Endometrial microvascular endothelial cells (primary cell): ENCODE data around the gene ASTL. TPM values are rescaled to one million over a fixed set of nuclear protein-coding genes. Genes with fewer than 3 reads are reported as not detected.
"Not testable (repeated sequence)": the region's sequence is repeated elsewhere in the genome, so short reads cannot be mapped to it uniquely, and the experiment has no call there.

Experiments
- in situ Hi-C: cut with HindIII; loops from 2 replicates; pipeline ENCODE4 v1.10.0; 2017; ENCODE audit warnings: low sequenced_read_pairs, low pct_unique_long_range_greater_than_20kb; ENCODE audit errors: inconsistent ontology term
- total RNA-seq: library from RNA; depleted of rRNA; stranded (reverse); fragments of >200 nt; gene quantifications from one replicate; pipeline ENCODE4 v1.2.3, GENCODE V29; 2015; ENCODE audit errors: inconsistent ontology term

The ASTL gene
- total RNA-seq, 1 donor from 2014 or later = not detected

DNA sequence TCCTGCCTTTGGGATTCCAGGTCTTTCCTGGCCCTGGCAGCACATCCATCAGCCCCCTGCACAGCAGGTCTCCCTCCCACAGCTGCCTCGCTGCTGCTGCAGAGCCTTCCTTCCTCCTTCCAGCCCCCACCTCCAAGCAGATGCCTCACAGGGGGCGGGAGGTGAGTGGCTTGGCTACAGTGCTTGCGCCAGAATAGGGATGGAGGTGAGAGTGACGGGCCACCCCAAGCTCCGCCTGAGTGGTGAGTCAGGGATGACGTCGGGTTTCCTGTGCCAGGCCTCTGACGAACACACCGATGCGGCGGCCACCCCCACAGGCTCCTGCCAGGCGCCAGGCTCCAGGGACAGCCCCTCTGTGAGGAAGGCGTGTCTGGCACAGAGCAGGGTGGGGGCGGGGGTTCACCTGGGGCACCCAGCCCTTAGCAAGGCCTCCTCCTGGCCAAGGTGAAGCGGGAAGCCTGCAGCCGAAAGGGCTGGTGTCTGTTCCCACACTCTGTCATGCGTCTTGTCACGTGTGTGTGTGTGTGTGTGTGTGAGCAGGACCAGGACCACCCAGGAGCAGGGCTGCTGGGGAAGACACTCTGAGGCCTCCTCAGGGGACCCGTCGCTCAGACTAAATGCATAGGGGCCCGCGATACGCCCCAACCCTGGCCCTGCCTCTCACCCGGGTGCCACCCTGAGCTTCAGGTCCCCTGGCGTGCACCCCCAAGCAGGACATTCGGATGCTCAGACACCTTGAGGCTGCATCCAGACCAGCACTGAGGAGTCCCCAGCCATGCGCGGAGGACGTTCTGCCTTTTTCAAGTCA, 10.3 kb upstream of the ASTL start:
- in situ Hi-C loops = no loop called here

DNA sequence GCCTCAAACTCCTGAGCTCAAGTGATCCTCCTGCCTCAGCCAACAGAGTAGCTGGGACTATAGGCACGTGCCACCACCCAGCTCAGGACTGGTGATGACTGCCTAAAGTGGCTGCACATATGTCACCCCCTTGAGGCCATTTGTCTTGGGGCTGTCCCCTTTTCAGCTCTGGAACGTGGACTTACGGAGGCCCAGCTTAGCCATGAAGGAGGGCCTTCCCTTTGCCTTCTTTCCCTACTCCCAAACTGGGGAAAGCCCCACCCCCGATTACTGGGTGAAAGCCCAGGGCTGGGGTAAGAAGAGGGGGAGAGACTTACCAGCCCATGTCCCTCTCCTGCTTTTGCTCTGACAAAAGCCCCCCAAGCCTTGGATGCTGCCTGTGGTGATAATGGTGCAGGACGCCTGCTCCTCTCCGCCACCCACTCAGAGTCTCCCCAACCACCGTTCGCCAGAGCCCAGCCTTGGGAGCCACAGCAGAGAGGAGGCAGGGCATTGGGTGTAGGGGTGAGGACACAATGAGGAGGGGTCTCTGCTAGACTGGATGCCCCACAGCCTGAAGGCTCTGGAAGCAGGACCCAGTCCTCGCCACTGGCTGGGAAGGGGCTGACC, 9.4 kb upstream of the ASTL start:
- in situ Hi-C loops = no loop called here

DNA sequence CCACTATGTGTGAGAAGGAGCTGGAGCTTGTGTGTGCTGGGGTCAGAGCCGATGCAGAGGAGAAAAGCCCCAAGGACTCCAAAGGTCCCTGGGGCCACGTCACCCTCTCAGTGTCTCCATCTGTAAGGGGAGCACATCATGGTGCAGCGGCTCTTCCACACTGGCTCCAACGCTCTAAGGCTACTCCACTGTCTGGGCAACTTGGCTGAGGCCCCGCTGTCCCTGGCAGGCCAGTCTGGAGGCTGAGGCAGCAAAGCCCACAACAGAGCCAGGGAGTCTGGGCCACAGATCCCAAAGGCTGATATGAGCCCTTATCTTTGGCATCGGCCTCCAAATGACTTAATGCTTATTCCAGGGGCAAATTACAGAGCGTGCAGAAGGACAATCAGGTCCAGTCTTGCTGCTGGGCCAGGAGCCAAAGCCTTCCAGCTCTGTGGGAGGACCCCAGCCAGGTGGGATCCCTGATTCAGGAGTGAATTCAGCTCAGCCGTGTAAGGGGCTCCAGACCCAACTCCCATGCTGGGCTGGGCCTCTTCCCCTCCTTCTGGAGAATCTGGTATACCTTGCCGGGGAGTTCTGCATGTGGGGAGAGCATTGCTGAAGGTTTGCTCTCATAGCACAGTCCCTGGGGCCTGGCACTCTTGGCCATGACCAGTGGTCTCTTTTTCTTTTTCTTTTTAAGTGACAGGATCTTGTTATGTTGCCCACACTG, 8.7 kb upstream of the ASTL start:
- in situ Hi-C loops = no loop called here

DNA sequence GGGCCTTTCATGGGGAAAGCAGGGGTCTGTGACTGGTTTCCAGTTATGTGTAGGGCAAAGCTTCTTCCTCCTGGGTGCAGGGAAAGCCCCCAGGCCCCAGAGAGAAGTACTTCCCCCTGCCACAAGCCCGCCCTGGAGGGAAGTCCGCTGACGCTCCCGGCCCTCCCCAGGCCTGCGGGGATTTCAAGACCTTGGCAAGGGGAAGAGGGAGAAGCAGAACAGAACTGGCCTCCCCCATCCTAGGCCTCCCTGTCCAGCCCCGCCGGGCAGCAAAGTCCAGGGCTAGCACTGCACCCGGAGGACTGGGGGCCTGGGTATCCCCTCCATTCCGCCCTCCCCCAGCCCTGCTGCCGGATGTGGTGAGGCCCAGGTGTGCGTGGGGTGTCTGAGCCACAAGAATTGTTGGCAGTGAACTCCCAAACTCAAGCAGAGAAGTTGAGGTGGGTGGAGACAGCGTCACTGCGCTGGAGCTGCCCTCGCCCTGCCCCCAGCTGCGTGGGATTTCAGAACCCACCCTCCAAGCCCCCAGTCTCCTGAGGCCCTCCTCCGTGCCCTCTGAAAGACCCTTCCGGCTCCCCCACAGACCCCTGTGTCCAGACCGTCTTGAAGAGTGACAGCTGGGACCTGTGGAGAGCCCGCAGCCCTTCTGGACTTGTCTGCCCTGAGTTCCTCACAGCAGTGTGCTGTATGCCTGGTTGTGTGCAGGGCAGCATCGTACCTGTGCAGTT, 8.0 kb upstream of the ASTL start:
- in situ Hi-C loops = no loop called here

DNA sequence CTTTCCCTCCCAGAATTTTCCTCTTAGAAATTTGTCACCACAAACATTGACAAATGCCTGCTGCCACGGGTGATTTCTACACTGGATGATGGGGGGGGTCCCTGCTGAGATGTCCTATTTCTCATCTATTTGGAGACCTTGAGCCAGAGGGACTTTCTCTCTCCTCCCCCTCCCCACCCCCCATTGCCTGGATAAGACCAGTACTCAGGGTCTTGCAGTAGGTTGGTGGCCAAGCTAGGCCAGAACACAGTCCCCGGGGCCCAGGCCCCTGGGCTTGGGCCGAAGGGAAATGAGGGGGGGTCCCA, 7.5 kb upstream of the ASTL start:
- in situ Hi-C loops = no loop called here

DNA sequence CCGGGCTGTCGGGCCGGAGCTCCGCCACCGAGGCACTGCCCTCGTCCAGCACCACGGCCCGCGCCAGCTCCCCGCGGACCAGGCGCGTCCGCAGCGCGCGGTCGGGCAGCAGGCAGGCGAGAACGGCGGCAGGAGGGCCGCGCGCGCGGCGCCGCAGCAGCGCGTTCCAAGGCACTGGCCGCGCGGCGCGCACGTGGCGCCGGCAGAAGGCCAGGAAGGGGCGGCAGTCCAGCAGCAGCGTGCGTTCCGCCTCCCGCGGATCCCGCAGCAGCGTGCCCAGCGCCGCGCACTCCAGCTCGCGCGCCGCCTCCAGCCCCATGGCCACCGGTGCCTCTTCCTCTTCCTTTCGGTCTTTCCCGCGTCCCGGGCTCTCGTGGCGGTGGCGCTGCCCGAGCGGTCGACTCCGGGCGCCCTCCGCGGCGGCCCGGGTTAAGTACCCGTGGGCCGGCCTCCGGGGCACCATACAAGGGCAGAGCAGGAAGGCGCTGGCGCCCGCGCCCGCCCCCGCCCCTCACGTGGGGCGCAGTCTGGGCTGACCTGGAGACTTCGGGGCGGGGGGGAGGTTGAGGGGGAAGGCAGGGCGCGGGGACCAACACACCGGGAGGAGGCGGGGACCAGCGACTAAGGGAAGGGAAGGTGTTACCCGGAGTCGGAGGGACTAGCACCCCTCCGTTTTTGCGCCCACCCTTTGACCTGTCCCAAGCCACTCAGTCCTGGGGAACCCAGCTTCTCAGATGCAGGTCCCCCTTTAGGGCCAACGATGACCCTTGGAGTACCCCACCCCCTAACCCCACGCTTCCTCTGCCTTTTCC, 6.9 kb upstream of the ASTL start, which contains the start of gene DUSP2:
Gene DUSP2, minus strand, starts transcription at position 405 of the 812 bp plus-strand sequence. Its CDS starts 86 bp downstream, at position 319.
- in situ Hi-C loops = no loop called here

DNA sequence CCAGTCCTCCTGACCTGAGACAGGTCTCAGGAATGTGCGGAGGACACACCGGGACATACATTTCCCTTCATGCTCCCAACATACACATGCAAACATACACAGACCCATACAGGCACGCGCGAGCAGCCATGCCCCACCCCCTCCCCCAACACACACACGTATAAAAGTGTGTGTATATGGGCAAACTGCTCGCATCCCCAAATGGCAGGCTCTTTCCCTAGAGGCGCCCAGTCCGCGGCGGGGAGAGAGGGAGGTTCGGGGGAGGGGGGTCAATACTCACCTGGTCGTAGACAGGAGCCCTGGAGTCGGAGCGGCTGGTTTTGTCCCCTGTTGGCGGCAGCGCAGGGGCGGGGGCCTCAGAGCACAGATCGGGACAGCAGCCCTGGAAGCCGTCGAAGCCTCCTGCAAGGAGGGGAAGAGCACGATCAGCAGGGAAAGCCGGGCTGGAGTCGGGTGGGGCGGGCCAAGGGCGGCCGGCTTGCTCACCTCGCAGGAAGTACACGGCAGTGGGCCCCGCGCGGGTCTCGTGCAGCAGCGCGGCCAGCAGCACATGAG, 6.3 kb upstream of the ASTL start:
- in situ Hi-C loops = no loop called here

DNA sequence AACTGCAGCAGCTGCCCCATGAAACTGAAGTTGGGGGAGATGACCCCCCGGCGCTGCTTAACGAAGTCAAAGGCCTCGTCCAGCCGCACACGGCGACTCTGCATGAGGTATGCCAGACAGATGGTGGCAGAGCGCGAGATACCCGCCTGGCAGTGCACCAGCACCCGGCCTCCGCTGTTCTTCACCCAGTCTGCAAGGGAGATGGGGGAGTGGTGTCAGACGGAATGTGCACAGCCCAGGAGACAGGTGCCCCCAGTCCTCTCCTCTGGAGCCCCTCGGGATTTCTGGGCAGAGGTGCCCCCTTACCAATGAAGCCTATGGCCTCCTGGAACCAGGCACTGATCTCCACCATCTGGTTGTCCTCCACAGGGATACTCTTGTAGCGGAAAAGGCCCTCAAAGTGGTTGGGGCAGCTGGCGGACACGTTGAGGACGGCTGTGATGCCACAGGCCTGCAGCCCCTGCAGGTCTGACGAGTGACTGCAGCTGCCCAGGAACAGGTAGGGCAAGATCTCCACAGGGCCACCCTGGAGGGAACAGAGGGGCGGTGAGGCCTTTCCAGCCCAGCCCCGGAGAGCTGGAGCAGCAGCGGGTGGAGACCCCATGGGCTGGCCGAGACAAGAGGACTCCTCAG, 5.7 kb upstream of the ASTL start:
- in situ Hi-C loops = no loop called here

DNA sequence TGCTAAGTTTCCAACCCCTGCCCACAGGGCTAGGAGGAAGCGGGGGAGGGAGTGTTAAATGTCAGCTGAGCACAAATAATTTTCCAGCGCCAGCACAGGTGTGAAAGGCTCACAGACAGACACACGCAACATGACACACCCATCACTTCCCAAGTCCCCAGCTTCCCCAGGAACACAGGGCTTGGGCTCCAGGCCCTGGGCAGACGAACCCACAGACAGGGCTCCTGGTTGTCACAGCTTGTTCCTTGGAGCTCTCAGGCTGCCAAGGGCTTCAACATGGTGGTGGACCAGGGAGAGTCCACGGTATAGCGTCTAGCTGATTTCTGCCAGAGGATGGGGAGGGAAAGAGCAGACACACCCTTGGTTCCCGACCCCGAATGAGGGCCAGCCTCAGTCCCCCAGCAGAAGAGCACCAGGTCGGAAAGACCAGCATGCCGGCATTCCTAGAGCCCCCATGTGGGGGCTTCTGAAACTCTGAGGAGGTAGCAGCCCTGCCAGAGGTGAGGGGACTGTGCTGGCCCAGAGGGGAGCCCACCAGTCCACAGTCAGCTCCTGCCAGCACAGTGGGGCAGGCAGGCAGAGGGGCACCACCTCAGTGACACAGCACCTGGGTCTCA, 5.0 kb upstream of the ASTL start:
- in situ Hi-C loops = no loop called here

DNA sequence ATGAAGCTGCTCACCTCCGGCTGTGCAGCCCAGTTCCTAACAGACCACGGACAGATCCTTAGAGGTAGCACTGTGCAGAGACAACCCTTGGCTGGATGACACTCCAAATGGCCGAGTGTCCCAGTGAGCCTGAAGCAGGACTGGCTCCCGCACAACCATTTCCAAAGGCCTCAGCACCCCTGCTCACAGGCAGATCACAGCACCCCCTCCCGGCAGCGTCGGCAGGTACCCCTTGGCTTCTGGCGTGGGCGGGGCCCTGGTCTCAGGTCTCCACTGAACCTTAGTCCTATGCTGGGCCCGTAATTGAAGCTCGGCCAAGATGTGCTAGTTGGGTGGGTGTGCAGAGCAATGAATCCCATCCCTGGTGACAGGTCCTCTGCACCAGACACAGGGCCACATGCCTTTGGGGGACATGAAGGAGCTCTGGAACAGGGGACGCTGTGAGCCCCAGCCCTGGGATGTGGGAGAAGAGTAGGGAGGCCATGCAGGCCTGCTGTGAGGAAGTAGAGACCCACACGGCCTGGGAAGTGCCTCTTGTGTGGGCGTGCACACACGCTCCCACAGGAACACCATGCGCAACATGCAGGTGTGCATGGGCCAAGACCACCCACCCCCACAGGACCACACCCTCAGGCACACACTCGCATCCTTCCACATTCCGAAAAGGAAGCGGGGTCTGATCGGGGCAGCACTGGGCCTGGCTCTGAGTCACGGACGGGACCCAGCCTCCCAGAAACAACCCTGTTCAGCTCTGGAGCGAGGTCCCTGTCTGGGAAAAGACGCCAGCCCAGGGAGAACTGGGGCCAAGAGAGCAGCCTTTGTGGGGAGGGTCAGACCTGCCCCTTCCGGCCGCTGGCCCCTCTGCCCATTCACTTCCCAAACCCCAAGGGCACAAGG, 4.2 kb upstream of the ASTL start:
- in situ Hi-C loops = no loop called here

DNA sequence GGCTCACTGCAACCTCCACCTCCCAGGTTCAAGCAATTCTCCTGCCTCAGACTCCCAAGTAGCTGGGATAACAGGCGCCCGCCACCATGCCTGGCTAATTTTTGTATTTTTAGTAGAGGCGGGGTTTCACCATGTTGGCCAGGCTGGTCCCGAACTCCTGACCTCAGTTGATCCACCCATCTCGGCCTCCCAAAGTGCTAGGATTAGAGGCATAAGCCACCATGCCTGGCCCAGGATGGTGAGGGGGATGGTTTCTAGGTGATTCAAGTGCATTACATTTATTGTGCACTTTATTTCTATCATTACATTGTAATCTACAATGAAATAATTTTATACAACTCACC, 3.3 kb upstream of the ASTL start:
- in situ Hi-C loops = not testable (repeated sequence)

DNA sequence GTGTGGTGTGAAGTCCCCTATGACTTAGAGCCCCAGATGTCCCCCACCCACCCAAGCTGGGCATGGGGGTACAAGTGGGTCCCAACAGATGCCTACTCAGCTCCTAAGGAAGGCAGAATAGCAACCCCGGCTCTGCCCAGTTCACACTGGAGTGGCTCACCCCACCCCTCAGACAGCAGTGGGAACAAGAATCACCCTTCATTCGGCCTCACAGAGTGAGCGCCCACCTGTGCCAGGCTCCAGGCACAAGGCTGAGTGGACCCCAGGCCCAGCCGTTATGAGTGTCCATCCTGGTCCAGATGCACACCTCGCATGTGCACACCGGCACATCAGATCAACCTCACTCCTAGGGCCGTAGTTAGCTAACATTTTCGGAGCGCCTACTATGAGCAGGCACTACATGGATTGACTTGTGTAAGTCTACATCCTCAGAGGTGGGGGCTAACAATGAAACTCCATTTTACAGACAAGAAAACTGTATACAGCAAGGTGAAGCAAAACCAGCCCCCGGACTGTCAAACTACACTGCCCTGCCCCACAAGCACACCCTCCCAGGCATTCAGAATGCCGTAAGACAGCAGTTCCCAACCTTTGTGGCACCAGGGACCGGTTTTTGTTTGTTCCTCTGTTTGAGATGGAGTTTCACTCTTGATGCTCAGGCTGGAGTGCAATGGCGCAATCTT, 2.8 kb upstream of the ASTL start:
- in situ Hi-C loops = no loop called here

DNA sequence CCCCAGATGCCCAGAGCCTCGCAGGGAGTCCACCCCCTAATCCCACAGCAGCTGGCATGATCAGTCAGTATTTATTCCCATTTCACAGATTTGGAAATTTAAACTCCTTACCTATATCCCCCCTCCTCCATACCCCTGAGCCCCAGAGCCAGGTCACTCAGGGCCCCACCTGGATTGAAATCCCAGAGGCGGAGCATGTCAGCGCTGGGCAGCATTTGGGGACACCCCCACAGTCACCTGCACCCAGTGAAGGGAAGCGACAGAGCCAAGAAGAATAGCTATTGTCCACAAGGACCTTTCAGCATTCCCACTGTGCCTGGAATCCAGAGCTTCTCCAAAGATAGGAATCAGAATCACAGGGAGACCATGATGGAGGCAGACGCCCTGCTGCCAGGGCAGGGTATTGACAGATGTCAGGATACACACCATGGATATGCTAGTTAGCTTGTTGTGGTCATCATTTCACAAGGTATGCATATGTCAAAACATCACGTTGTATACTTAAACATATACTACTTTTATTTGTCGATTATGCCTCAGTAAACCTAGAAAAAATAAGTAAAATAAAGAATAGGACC, 968 bp upstream of the ASTL start:
- in situ Hi-C loops = no loop called here

DNA sequence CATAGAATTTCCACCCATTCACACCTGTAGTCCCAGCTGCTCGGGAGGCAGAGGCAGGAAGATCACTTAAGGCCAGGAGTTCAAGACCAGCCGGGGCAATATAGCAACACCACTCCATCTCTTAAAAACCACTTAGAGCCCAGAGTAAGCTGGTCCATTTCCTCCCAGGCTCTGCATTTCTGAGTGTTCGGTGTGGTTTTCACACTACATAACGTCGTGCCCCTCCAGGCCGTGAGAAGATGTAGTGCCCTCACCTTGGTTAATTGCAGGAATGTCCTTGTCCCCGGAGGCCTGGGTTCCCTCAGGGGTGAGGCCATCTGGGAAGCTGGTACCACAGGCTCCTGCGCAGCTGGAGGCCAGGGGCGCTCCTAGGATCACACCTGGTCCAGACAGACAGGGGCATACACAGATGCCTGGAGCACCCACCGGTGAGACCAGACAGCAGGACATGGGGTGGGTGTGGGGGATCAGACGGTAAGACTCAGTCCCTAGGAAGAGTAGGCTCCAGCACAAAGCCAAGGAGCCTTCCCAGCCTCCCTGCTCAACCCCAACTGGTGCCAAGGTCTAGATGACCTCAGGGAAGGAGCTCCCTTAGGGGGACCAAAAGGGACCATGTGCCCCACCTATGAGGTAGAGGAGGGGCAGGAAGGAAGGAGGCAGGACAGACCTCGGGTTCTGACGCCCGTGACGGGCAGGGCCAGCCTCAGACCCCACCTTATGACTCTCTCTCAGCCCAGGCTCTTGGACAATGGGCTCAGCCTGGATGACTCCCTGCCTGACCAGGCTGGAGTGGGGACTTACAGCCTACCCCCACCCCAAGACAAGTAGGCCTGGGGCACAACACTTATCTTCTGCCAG, 752 bp downstream of the ASTL start:
- in situ Hi-C loops = no loop called here

DNA sequence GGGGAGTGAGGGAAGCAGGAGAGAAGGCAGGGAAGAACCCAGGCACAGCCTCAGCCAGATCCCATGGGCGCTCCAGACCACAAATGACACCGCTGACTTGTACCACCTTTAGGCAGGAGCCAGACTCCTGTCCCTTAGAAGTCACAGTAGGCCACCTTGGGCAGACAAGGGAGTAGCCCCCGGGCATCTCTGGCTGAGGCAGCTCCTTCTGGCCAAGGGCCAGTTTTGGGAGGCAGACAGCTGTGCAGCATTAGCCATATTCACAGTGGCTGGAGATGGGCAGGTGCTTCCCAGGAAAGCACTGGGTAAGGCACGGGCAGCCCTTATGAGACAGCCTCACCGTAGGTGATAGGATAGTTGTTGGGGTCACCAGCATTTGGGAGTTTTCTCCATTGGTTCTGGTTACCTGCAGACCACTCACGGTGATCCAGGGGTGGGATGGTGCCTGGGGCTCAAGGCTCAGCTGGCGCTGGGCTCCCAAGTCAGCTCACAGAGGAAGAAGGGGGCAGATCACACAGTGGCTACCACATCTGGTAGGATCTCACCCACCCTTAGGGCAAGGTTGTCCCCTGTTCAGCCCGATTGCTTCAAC, 2.1 kb downstream of the ASTL start:
- in situ Hi-C loops = no loop called here
